ENCODE results near the gene CHST12. TPM values are rescaled to one million over a fixed set of nuclear protein-coding genes. Genes with fewer than 3 reads are reported as not detected.

The CHST12 gene
- total RNA-seq, 2 donors from 2014 or later = 4.7 to 11.2 TPM

DNA sequence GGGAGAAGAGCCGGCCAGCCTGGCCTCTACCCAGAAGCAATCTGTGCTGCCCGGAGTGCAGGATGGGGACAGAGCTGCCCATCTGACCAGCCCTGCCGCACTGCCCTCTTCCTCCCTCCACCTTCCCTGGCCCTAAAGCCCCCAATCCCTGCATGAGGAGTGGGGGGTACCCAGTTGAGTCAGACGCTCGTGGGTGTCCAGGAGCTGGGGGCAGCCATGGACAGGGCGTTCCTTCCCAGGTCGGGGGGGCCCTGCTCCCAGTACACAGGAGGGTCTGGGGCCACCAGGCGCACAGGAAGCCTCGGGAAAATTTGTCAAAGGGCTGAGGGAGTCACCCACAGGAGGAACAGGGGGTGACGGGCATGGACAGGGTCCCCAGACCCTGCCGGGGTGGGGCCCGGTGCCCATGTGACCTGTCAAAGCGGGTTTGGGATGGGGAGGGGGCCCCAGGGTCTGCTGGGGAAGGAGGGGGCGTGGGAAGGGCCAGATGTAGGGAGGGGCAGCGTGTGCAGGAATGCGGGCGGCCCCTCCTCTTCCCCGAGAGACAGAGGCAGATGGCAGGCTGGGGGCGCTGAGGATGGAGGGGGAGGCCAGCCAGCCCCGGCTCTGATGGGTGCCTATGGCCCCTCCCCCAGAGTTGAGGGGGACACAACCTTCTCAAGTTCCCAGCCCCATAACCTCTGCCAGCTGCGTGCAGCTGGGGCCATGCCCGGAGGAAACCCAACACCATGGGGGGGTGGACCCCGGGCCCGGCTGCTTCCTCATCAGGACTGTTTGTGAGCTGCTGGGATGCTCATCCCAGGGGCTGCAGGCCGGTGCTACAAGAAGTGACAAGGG, 94.3 kb downstream of the CHST12 start:
- H3K27me3 ChIP-seq = peaks cover 0 to 17% of the 10 kb centered on the region in 2 donors
- no peak overlapping the region for H3K4me3 ChIP-seq
- ATAC-seq = no peak
- DNase-seq = no peak
- H3K4me1 ChIP-seq = no peaks in the 10 kb centered on the region
- 43 to 59% methylated on average over 5 to 24 of the region's 25 CpGs for WGBS, 2 donors
- H3K27ac ChIP-seq = no peak overlapping the region
- TF ChIP-seq, protein P1, sequence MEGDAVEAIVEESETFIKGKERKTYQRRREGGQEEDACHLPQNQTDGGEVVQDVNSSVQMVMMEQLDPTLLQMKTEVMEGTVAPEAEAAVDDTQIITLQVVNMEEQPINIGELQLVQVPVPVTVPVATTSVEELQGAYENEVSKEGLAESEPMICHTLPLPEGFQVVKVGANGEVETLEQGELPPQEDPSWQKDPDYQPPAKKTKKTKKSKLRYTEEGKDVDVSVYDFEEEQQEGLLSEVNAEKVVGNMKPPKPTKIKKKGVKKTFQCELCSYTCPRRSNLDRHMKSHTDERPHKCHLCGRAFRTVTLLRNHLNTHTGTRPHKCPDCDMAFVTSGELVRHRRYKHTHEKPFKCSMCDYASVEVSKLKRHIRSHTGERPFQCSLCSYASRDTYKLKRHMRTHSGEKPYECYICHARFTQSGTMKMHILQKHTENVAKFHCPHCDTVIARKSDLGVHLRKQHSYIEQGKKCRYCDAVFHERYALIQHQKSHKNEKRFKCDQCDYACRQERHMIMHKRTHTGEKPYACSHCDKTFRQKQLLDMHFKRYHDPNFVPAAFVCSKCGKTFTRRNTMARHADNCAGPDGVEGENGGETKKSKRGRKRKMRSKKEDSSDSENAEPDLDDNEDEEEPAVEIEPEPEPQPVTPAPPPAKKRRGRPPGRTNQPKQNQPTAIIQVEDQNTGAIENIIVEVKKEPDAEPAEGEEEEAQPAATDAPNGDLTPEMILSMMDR (IDR thresholded peaks at IDR 0.05) = no peak
- TF ChIP-seq POLR2A (IDR thresholded peaks at IDR 0.05) = no peak
- H3K9me3 ChIP-seq = no peaks in the 10 kb centered on the region
- intact Hi-C loops (cut with DNase I) = no loop called here
- no peaks in the 10 kb centered on the region for H3K36me3 ChIP-seq (replicated peaks in 1 of 2; ENCODE audit: insufficient read depth in 1 of 2, low read depth in 2 of 2)

Small RNAs within 50 kb of the gene (small RNA-seq; reads per million reads assigned to genes)
- not detected for gene AC004840.2

Other genes starting within 250 kb of the CHST12 start
- gene MAD1L1, start 170.7 kb upstream of the CHST12 start, total RNA-seq = 10 to 100 TPM; 14.0 to 66.9 TPM
- gene MRM2, start 161.4 kb upstream of the CHST12 start, total RNA-seq = 1 to 10 TPM; 7.6 to 8.8 TPM
- gene NUDT1, start 161.4 kb upstream of the CHST12 start, total RNA-seq = 10 to 100 TPM in 1 of 2 donors, not detected in 1; 26.2 TPM
- 1 to 10 TPM; 5.3 to 6.2 TPM for gene SNX8, start 89.2 kb upstream of the CHST12 start, total RNA-seq
- 100 to 1,000 TPM in 1 of 2 donors, 10 to 100 TPM in 1; 87.2 to 232 TPM for gene EIF3B, start 48.8 kb upstream of the CHST12 start, total RNA-seq
- not detected for gene GRIFIN, start 72.8 kb downstream of the CHST12 start, total RNA-seq
- gene LFNG, start 116.2 kb downstream of the CHST12 start, total RNA-seq = 100 to 1,000 TPM in 1 of 2 donors, 10 to 100 TPM in 1; 47.8 to 142 TPM
- gene BRAT1, start 151.9 kb downstream of the CHST12 start, total RNA-seq = 10 to 100 TPM; 36.6 to 46.8 TPM
- gene IQCE, start 155.4 kb downstream of the CHST12 start, total RNA-seq = 10 to 100 TPM in 1 of 2 donors, 1 to 10 TPM in 1; 7.8 to 73.2 TPM
- gene TTYH3, start 228.4 kb downstream of the CHST12 start, total RNA-seq = 10 to 100 TPM; 11.2 to 32.0 TPM